NCI-H460 (cell line): ENCODE results near the gene KMT2A. TPM values are rescaled to one million over a fixed set of nuclear protein-coding genes. Genes with fewer than 3 reads are reported as not detected.

Experiments
- DNase-seq: peaks from one replicate; pipeline ENCODE4 v3.0.0-alpha.2; 2016; ENCODE audit warnings: low read depth; ENCODE audit errors: extremely low read depth
- total RNA-seq: library from RNA; depleted of rRNA; stranded (reverse); fragments of >200 nt; shearing (Covaris generic); gene quantifications from 2 replicates; pipeline ENCODE4 v1.2.3, GENCODE V29; 2014; rRNA removed

Gene KMT2A
- total RNA-seq, 1 experiment from 2014 or later, result 17.6 TPM

DNA sequence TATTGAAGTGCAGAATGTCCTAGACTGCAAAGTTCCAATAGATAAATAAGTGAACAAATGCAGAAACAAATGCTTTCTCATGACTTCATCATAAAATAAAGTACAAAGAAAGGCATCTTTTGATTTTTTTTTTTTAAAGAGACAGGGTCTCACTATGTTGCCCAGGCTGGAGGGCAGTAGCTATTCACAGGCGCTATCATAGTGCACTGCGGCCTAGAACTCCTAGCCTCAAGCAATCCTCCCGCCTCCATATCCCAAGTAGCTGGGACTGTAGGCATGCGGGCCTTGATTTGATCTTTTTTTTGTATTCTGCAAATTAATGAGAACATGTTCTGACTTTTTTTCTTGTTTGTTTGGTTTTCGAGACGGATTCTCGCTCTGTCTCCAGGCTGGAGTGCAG lies 138.3 kb downstream of the KMT2A start:
- no peak for DNase-seq

Other genes starting within 250 kb of the KMT2A start
- gene JAML, start 211.5 kb upstream of the KMT2A start, total RNA-seq, result not detected in 2 replicates
- gene MPZL3, start 184.1 kb upstream of the KMT2A start, total RNA-seq, result 3.4 and 3.6 TPM in 2 replicates
- 0.09 and 0.79 TPM in 2 replicates for gene MPZL2, start 172.2 kb upstream of the KMT2A start, total RNA-seq
- not detected in 2 replicates for gene CD3E, start 131.8 kb upstream of the KMT2A start, total RNA-seq
- not detected in 2 replicates for gene CD3D, start 93.8 kb upstream of the KMT2A start, total RNA-seq
- not detected in 2 replicates for gene CD3G, start 92.1 kb upstream of the KMT2A start, total RNA-seq
- 45.1 and 47.6 TPM in 2 replicates for gene UBE4A, start 76.9 kb upstream of the KMT2A start, total RNA-seq
- 155 and 161 TPM in 2 replicates for gene ATP5MG, start 34.9 kb upstream of the KMT2A start, total RNA-seq
- gene TTC36, start 91.0 kb downstream of the KMT2A start, total RNA-seq, result not detected in 2 replicates
- gene TMEM25, start 94.7 kb downstream of the KMT2A start, total RNA-seq, result 0.40 TPM in 1 of 2 replicates, not detected in the other
- 13.8 and 14.2 TPM in 2 replicates for gene IFT46, start 129.4 kb downstream of the KMT2A start, total RNA-seq
- 105 and 109 TPM in 2 replicates for gene ARCN1, start 135.9 kb downstream of the KMT2A start, total RNA-seq
- 14.5 and 18.3 TPM in 2 replicates for gene PHLDB1, start 171.1 kb downstream of the KMT2A start, total RNA-seq
- not detected in 2 replicates for gene TREH, start 243.2 kb downstream of the KMT2A start, total RNA-seq